Measurements from ENCODE around the gene FAM162A. TPM values are rescaled to one million over a fixed set of nuclear protein-coding genes. Genes with fewer than 3 reads are reported as not detected.

The FAM162A gene
- total RNA-seq, 1 donor from 2014 or later, result 12.7 TPM

DNA sequence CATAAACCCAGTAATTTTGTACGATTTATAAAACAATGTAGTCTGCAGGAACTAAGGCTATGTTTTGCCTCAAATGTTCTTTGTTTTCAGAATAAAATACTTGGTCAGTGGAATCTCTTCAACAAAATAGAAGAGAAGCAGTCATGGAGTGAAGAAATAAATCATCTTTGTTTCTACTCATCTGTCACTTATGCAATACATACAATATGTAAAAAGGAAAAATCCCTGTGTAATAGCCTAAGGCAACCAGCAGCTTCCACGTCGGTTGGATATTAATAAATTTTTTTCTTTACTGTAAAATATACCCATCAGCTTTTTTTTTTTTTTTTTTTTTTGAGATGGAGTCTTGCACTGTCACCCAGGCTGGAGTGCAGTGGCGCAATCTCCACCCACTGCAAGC, 37.1 kb downstream of the FAM162A start:
- no peak overlapping the region for H3K27ac Mint-ChIP-seq (ENCODE audit: unreplicated experiment)
- H3K4me3 Mint-ChIP-seq (ENCODE audit: unreplicated experiment), result no peak overlapping the region
- H3K9me3 Mint-ChIP-seq (ENCODE audit: unreplicated experiment), result peaks cover 3% of the 10 kb centered on the region
- H3K27me3 Mint-ChIP-seq (ENCODE audit: unreplicated experiment), result peaks cover 2% of the 10 kb centered on the region
- no peak for DNase-seq
- peaks cover 2% of the 10 kb centered on the region for H3K4me1 Mint-ChIP-seq (ENCODE audit: low read depth, unreplicated experiment)
- H3K36me3 Mint-ChIP-seq (ENCODE audit: unreplicated experiment), result peaks cover 3% of the 10 kb centered on the region
- TF ChIP-seq, protein P1, sequence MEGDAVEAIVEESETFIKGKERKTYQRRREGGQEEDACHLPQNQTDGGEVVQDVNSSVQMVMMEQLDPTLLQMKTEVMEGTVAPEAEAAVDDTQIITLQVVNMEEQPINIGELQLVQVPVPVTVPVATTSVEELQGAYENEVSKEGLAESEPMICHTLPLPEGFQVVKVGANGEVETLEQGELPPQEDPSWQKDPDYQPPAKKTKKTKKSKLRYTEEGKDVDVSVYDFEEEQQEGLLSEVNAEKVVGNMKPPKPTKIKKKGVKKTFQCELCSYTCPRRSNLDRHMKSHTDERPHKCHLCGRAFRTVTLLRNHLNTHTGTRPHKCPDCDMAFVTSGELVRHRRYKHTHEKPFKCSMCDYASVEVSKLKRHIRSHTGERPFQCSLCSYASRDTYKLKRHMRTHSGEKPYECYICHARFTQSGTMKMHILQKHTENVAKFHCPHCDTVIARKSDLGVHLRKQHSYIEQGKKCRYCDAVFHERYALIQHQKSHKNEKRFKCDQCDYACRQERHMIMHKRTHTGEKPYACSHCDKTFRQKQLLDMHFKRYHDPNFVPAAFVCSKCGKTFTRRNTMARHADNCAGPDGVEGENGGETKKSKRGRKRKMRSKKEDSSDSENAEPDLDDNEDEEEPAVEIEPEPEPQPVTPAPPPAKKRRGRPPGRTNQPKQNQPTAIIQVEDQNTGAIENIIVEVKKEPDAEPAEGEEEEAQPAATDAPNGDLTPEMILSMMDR (IDR thresholded peaks at IDR 0.05; ENCODE audit: partially characterized antibody, unreplicated experiment), result no peak

DNA sequence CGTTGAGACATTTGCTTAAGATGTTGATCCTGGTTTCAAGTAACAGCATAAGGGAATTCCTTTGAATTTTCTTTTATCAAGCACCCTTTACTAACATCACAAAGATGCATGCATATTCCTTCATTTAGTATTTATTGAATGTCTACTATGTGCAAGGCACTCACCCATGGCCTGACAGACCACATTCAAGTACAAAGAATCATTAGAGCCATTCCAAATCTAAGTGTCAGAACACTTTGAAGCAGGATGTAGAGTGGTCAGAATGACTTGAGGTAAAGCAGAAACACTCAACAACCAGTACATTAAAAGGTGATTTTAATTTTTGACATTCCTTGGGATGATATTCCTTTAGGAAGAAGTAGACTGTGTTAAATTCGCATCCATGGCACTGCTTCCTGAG, 37.9 kb downstream of the FAM162A start:
- Mint-ChIP-seq H3K9me3 (ENCODE audit: unreplicated experiment) (peaks cover 2% of the 10 kb centered on the region), H3K4me1 (ENCODE audit: low read depth, unreplicated experiment) (no peaks in the 10 kb centered on the region), H3K27me3 (ENCODE audit: unreplicated experiment) (no peaks in the 10 kb centered on the region), H3K36me3 (ENCODE audit: unreplicated experiment) (peaks cover 3% of the 10 kb centered on the region), H3K27ac (ENCODE audit: unreplicated experiment) (no peak overlapping the region), H3K4me3 (ENCODE audit: unreplicated experiment) (no peak overlapping the region)
- no peak for DNase-seq
- TF ChIP-seq, protein P1 (IDR thresholded peaks at IDR 0.05; ENCODE audit: partially characterized antibody, unreplicated experiment), result no peak

DNA sequence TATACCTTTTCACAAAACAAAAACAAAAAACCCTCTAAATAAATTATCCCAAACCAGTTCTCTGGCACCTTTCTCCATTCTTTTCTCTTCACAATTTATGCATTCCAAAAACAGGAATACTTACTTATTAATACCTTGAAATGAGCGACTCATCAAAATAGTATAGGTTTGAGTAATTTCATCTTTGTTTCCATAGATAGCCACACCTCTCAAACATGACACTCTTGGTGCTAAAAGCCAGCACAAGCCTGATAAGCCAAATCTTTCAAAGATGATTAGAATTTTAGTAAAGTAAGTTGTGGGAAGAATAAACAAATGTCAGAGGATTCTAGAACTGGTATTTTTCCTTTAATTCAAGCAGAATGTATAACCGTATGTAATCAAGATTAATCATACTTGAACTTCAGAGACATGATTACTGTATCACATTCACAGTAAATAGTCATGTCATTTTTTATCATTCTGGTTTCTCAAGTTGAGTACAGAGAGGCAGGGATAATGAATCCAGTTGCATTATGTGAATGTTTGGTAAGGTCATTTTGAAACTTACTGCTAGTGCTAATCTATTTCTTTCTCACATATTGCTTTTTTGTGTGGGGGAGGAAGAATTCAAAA, 44.0 kb downstream of the FAM162A start:
- DNase-seq, result no peak
- H3K36me3 Mint-ChIP-seq (ENCODE audit: unreplicated experiment), result no peaks in the 10 kb centered on the region
- peaks cover 1% of the 10 kb centered on the region for H3K27me3 Mint-ChIP-seq (ENCODE audit: unreplicated experiment)
- H3K4me3 Mint-ChIP-seq (ENCODE audit: unreplicated experiment), result no peak overlapping the region
- H3K27ac Mint-ChIP-seq (ENCODE audit: unreplicated experiment), result no peak overlapping the region
- H3K4me1 Mint-ChIP-seq (ENCODE audit: low read depth, unreplicated experiment), result no peaks in the 10 kb centered on the region
- H3K9me3 Mint-ChIP-seq (ENCODE audit: unreplicated experiment), result peaks cover 2% of the 10 kb centered on the region
- TF ChIP-seq, protein P1 (IDR thresholded peaks at IDR 0.05; ENCODE audit: partially characterized antibody, unreplicated experiment), result no peak

DNA sequence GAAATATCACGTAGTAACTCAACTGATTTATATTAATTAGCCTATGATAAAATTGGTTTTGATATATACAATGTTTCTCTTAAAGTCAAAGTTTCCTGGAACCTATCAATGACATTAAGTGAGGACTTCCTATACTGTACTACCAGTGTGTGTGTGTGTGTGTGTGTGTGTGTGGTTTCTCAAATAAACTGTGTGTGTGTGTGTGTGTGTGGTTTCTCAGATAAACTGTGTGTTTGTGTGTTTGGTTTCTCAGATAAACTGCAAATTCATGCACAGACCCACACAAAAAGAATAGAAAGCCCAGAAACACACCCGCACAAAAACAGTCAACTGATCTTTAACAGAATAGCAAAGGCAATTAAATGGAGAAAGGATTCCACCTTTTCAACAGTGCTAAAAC, 46.4 kb downstream of the FAM162A start:
- TF ChIP-seq, protein P1 (IDR thresholded peaks at IDR 0.05; ENCODE audit: partially characterized antibody, unreplicated experiment), result no peak
- Mint-ChIP-seq H3K27me3 (ENCODE audit: unreplicated experiment) (peaks cover 1% of the 10 kb centered on the region), H3K4me1 (ENCODE audit: low read depth, unreplicated experiment) (no peaks in the 10 kb centered on the region), H3K36me3 (ENCODE audit: unreplicated experiment) (peaks cover 1% of the 10 kb centered on the region), H3K4me3 (ENCODE audit: unreplicated experiment) (no peak overlapping the region), H3K27ac (ENCODE audit: unreplicated experiment) (no peak overlapping the region), H3K9me3 (ENCODE audit: unreplicated experiment) (peaks cover 2% of the 10 kb centered on the region)
- DNase-seq, result no peak

DNA sequence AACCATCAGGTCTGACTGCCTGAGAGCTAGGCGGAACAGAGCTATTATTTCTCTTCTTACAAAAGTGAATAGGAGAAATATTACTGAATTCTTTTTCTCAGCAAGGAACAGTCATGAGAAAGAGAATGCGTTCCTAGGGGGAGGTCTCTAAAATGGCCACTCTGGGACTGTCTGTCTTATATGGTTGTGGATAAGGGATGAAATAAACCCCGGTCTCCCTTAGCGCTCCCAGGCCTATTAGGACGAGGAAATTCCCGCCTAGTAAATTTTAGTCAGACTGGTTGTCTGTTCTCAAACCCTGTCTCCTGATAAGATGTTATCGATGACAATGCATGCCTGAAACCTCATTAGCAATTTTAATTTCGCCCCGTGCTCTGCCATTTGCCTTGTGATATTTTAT, 52.0 kb downstream of the FAM162A start:
- TF ChIP-seq, protein P1 (IDR thresholded peaks at IDR 0.05; ENCODE audit: partially characterized antibody, unreplicated experiment), result no peak
- no peaks in the 10 kb centered on the region for H3K27me3 Mint-ChIP-seq (ENCODE audit: unreplicated experiment)
- no peak overlapping the region for H3K4me3 Mint-ChIP-seq (ENCODE audit: unreplicated experiment)
- no peaks in the 10 kb centered on the region for H3K4me1 Mint-ChIP-seq (ENCODE audit: low read depth, unreplicated experiment)
- H3K36me3 Mint-ChIP-seq (ENCODE audit: unreplicated experiment), result peaks cover 14% of the 10 kb centered on the region
- H3K9me3 Mint-ChIP-seq (ENCODE audit: unreplicated experiment), result no peaks in the 10 kb centered on the region
- no peak overlapping the region for H3K27ac Mint-ChIP-seq (ENCODE audit: unreplicated experiment)
- no peak for DNase-seq
